K562 (cell line): ENCODE measurements around the gene F12. TPM values are rescaled to one million over a fixed set of nuclear protein-coding genes. Genes with fewer than 3 reads are reported as not detected.
A peak's percentile ranks its signal among the peaks of the same experiment; 100 is the strongest.

Experiments
- ATAC-seq: fragments of 200-7000 bp; cut with Tn5 transposase; 3 replicates; pipeline ENCODE4 v1.9.1; 2020; ENCODE audit warnings: moderate library complexity
- BruUV-seq: library from RNA; stranded (reverse); fragments of 400-500 nt; replicated peaks from 2 replicates; lab custom pipeline; 2021; lab: Mats Ljungman, UMichigan
- CTCF ChIA-PET: fragments of 300-600 bp; formaldehyde crosslinking; extraction: SDS; loops from one replicate; lab custom pipeline; 2021; ENCODE audit warnings: low intra/inter-chr PET ratio; lab: Yijun Ruan, JAX
- POLR2A ChIA-PET: fragments of 300-600, 350-650 bp; sonication (Branson Sonifier 250); formaldehyde crosslinking; extraction: SDS; loops from one replicate; lab custom pipeline; 2021; ENCODE audit warnings: antibody characterized with exemption, inconsistent platforms; lab: Yijun Ruan, JAX
- DNase-seq, 4 experiments: peaks; one replicate each; pipeline versions ENCODE4 v3.0.0 to v3.0.0-alpha.2; 2011 to 2018; ENCODE audit warnings: low spot score in 3 of 4, mixed read lengths in 3 of 4; ENCODE audit errors: extremely low read depth in 1 of 4
- FAIRE-seq: peaks from 2 replicates; lab custom pipeline; 2011; peaks lifted over from hg19 to GRCh38; lab: Jason Lieb, UNC
- H2AFZ ChIP-seq: 2 replicates; pipeline ENCODE4 v1.6.0; 2011; ENCODE audit warnings: low read depth, low read length, control low read depth, inconsistent platforms
- H3K27ac ChIP-seq: fragments of 200-600 bp; 3 replicates; pipeline ENCODE4 v1.8.0; 2011; ENCODE audit warnings: low read depth, mild to moderate bottlenecking, control low read depth, inconsistent platforms, low read length, moderate library complexity, mixed read lengths; ENCODE audit errors: extremely low read depth
- H3K27me3 ChIP-seq, 2 experiments: fragments of 300-600 bp in 1 of 2; 2 replicates in 1 of 2; 3 replicates in 1 of 2; pipeline versions ENCODE4 v1.6.0 to v1.8.0; 2011; ENCODE audit warnings: inconsistent platforms in 2 of 2, low read length in 2 of 2, mild to moderate bottlenecking in 1 of 2, mixed read lengths in 1 of 2, moderate library complexity in 1 of 2; ENCODE audit not compliant: control insufficient read depth in 2 of 2, insufficient read depth in 2 of 2
- H3K36me3 ChIP-seq: fragments of 300-600 bp; 3 replicates; pipeline ENCODE4 v1.8.0; 2011; ENCODE audit warnings: mild to moderate bottlenecking, low read length, inconsistent platforms; ENCODE audit not compliant: control insufficient read depth, insufficient read depth
- H3K4me1 ChIP-seq, 2 experiments: fragments of 200-600 bp in 1 of 2; replicated peaks in 1 of 2; 2 replicates in 1 of 2; 3 replicates in 1 of 2; pipeline versions ENCODE4 v1.5.1 to v1.8.0; 2011; ENCODE audit warnings: inconsistent platforms in 2 of 2, low read length in 2 of 2, mild to moderate bottlenecking in 1 of 2, mixed read lengths in 1 of 2, moderate library complexity in 1 of 2; ENCODE audit not compliant: control insufficient read depth in 2 of 2, insufficient read depth in 2 of 2
- H3K4me2 ChIP-seq: 2 replicates; pipeline ENCODE4 v1.6.1; 2011; ENCODE audit warnings: low read length, control low read depth, inconsistent platforms, mixed read lengths; ENCODE audit not compliant: insufficient read depth
- H3K4me3 ChIP-seq: fragments of 200-600 bp; sonication (generic), shearing (Covaris generic); 2 replicates; pipeline ENCODE4 v1.5.1; 2016; ENCODE audit warnings: control low read depth, inconsistent platforms
- H3K79me2 ChIP-seq: fragments of 200-600 bp; 3 replicates; pipeline ENCODE4 v1.8.0; 2011; ENCODE audit warnings: low read length, inconsistent platforms; ENCODE audit not compliant: control insufficient read depth, insufficient read depth
- H3K9ac ChIP-seq, 2 experiments: 2 replicates each; pipeline versions ENCODE4 v1.6.0 to v1.6.1; 2011; ENCODE audit warnings: low read depth in 2 of 2, low read length in 2 of 2, control low read depth in 1 of 2, inconsistent platforms in 1 of 2, mild to moderate bottlenecking in 1 of 2, mixed read lengths in 1 of 2; ENCODE audit not compliant: insufficient read depth in 1 of 2
- H3K9me1 ChIP-seq: one replicate; pipeline ENCODE4 v1.6.0; 2011; ENCODE audit warnings: inconsistent platforms, mild to moderate bottlenecking, low read length, moderate library complexity; ENCODE audit not compliant: control insufficient read depth, insufficient read depth
- H3K9me3 ChIP-seq: replicated peaks from 2 replicates; pipeline ENCODE4 v1.5.1; 2011; ENCODE audit warnings: low read depth, low read length, inconsistent platforms; ENCODE audit not compliant: control insufficient read depth, insufficient read depth
- H4K20me1 ChIP-seq: replicated peaks from 2 replicates; pipeline ENCODE4 v1.6.1; 2011; ENCODE audit warnings: low read length, inconsistent platforms, mixed read lengths; ENCODE audit not compliant: control insufficient read depth, insufficient read depth
- CBX5 ChIP-seq: IDR thresholded peaks from 2 replicates; pipeline ENCODE4 v1.6.1; 2014; ENCODE audit warnings: low read depth, borderline replicate concordance
- GATAD2A ChIP-seq: fragments of 450-650 bp; IDR thresholded peaks from 2 replicates; pipeline ENCODE4 v1.6.1; 2017
- KLF13 ChIP-seq: fragments of 450-650 bp; IDR thresholded peaks from 2 replicates; pipeline ENCODE4 v1.6.1; 2016; ENCODE audit warnings: missing genetic modification characterization, low read depth, mild to moderate bottlenecking, missing compliant biosample characterization, moderate library complexity, borderline replicate concordance
- KLF16 ChIP-seq: IDR thresholded peaks from 2 replicates; pipeline ENCODE4 v1.6.1; 2016; ENCODE audit warnings: antibody characterized with exemption
- MXI1 ChIP-seq: IDR thresholded peaks from 2 replicates; pipeline ENCODE4 v1.6.1; 2011; ENCODE audit warnings: low read depth, mild to moderate bottlenecking, improper control_type of control experiment, low read length
- PTRF ChIP-seq: fragments of 450-650 bp; IDR thresholded peaks from 2 replicates; pipeline ENCODE4 v1.6.1; 2016; ENCODE audit warnings: mild to moderate bottlenecking, missing genetic modification characterization, missing compliant biosample characterization
- RCOR1 ChIP-seq, 2 experiments: IDR thresholded peaks; 2 replicates each; pipeline ENCODE4 v1.6.1; 2012; ENCODE audit warnings: low read depth in 2 of 2, low read length in 2 of 2, borderline replicate concordance in 1 of 2, improper control_type of control experiment in 1 of 2
- TGIF2 ChIP-seq: sonication (generic); formaldehyde crosslinking; IDR thresholded peaks from 2 replicates; pipeline ENCODE4 v1.8.1; 2022; ENCODE audit warnings: mild to moderate bottlenecking, missing genetic modification reagents, moderate library complexity
- ZC3H8 ChIP-seq: fragments of 450-650 bp; IDR thresholded peaks from 2 replicates; pipeline ENCODE4 v1.6.1; 2017
- ZNF224 ChIP-seq: sonication (generic); formaldehyde crosslinking; IDR thresholded peaks from 2 replicates; pipeline ENCODE4 v1.8.0; 2022; ENCODE audit warnings: mild to moderate bottlenecking, missing genetic modification reagents
- ZNF3 ChIP-seq: fragments of 250-450 bp; sonication (Bioruptor Pico); IDR thresholded peaks from 2 replicates; pipeline ENCODE4 v1.5.0; 2021; ENCODE audit warnings: mild to moderate bottlenecking, moderate library complexity
- ZNF436 ChIP-seq: fragments of 250-450, 450-650 bp; sonication (Bioruptor Pico); formaldehyde crosslinking; IDR thresholded peaks from 2 replicates; pipeline ENCODE4 v1.7.0; 2020; ENCODE audit warnings: mild to moderate bottlenecking
- WGBS: fragments of 100-300 bp; shearing (Covaris generic); methylation state at CpG from one replicate; pipeline ENCODE4 v1.1.6; 2016; ENCODE audit warnings: low coverage, mixed read lengths; ENCODE audit not compliant: insufficient coverage; ENCODE audit errors: missing lambda C conversion rate; 5-methylcytosine and 5-hydroxymethylcytosine counted together
- in situ Hi-C: fragments of 300-500 bp; cut with MboI; formaldehyde crosslinking; loops from 4 replicates; pipeline ENCODE4 v1.15.0; 2018; ENCODE audit warnings: inconsistent platforms, mixed read lengths
- intact Hi-C: fragments of 100-400 bp; cut with micrococcal nuclease; formaldehyde crosslinking; loops from 2 replicates; pipeline ENCODE4 v1.14.2; 2022
- polyA plus RNA-seq, 8 experiments: library from polyadenylated mRNA; depleted of rRNA in 4 of 8; stranded (reverse) in 5 of 8; unstranded in 3 of 8; fragments of >200 nt; fragmentation: Nextera tagmentation in 2 of 8; fragmentation: Illumina TruSeq in 1 of 8; extraction: Ambion mirVana in 2 of 8; extraction: Trizol in 1 of 8; gene quantifications; 2 replicates each; pipeline versions ENCODE4 v1.2.1 to v1.2.3, GENCODE V29; 2011 to 2014; ENCODE audit warnings: inconsistent platforms in 1 of 8, missing spikeins in 1 of 8
- total RNA-seq, 7 experiments: library from RNA; depleted of rRNA in 6 of 7; stranded (reverse); fragments of >200 nt in 6 of 7; fragmentation: Illumina TruSeq in 2 of 7; extraction: Trizol in 2 of 7; gene quantifications; 2 replicates each; pipeline versions ENCODE4 v1.2.1 to v1.2.3, GENCODE V29; 2011 to 2021; ENCODE audit warnings: low replicate concordance in 1 of 7
- TF ChIP-seq, protein P1 (sequence below), 2 experiments: fragments of 450-650 bp in 1 of 2; IDR thresholded peaks; 2 replicates each; pipeline ENCODE4 v1.6.1; 2011 to 2017; ENCODE audit warnings: low read depth in 2 of 2, antibody characterized with exemption in 1 of 2, borderline replicate concordance in 1 of 2, low read length in 1 of 2, mild to moderate bottlenecking in 1 of 2, mixed read lengths in 1 of 2; ENCODE audit not compliant: control insufficient read depth in 1 of 2
- TF ChIP-seq, protein P2 (sequence below): fragments of 250-450 bp; sonication (Bioruptor Pico); IDR thresholded peaks from 2 replicates; pipeline ENCODE4 v1.4.0; 2020; ENCODE audit warnings: mild to moderate bottlenecking, moderate library complexity
- TF ChIP-seq, protein P3 (sequence below): fragments of 250-450 bp; sonication (Bioruptor Pico); IDR thresholded peaks from 2 replicates; pipeline ENCODE4 v1.9.0; 2021; ENCODE audit warnings: mild to moderate bottlenecking, inconsistent platforms

Gene F12
- total and polyA plus RNA-seq, 9 of the 15 experiments (the other 6 are each of a cell fraction or from before 2014, with no cell fraction given) = 0.59 to 18.3 (median 3.6) TPM

DNA sequence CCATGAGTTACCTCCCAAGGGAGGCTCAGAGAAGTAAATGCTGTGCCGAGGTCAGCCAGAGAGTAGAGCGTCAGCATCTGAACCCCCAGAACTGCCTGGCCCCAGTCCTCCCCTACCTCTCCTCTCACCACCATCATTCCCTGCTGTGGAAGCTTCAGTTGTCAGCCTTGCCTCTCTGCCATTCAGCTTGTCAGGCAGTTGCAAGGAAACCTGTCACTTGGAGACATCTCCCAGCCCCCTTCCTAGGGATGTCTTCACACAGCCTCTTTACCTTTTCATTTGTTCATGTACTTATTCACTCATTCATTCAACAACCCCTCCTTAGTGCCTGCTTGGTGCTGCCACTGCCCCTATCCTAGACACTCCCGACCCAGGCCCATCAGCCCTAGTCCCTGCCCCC is 49.5 kb downstream of the F12 start:
- in situ Hi-C loops = no loop called here
- no peak for FAIRE-seq
- Histone ChIP-seq H3K9ac (peak overlapping the region in 1 of 2 experiments; percentile 70; a peak in 2 of 4 replicates), H3K4me1 (peaks cover 23 to 54% of the 10 kb centered on the region in 2 experiments; a peak in 4 of 5 replicates), H3K79me2 (no peaks in the 10 kb centered on the region), H2AFZ (no peak overlapping the region; the same call in 1 of the 2 replicates), H3K36me3 (no peaks in the 10 kb centered on the region), H3K27ac (no peak overlapping the region), H3K4me3 (no peak overlapping the region), H3K27me3 (no peaks in the 10 kb centered on the region), H3K9me3 (0 out of 2 replicates have a peak, but pooled peaks cover 3% of the 10 kb centered on the region), H3K4me2 (no peak overlapping the region)
- no TSS peak for BruUV-seq
- no peak for DNase-seq
- POLR2A ChIA-PET = interaction anchor here (0.7 to 2.7 kb wide), 3 partner anchors 8 to 49 kb away, joined by 3 to 18 read pairs (median 7); partner anchors contain the start of gene LMAN2
- no peak for ATAC-seq
- WGBS = 45% methylated on average over 3 of the region's 3 CpGs
- CTCF ChIA-PET = interaction anchor here (0.5 kb wide), 1 partner anchor 115 kb away, joined by 3 read pairs; no protein-coding TSS in a partner anchor
- TF ChIP-seq, protein P1, sequence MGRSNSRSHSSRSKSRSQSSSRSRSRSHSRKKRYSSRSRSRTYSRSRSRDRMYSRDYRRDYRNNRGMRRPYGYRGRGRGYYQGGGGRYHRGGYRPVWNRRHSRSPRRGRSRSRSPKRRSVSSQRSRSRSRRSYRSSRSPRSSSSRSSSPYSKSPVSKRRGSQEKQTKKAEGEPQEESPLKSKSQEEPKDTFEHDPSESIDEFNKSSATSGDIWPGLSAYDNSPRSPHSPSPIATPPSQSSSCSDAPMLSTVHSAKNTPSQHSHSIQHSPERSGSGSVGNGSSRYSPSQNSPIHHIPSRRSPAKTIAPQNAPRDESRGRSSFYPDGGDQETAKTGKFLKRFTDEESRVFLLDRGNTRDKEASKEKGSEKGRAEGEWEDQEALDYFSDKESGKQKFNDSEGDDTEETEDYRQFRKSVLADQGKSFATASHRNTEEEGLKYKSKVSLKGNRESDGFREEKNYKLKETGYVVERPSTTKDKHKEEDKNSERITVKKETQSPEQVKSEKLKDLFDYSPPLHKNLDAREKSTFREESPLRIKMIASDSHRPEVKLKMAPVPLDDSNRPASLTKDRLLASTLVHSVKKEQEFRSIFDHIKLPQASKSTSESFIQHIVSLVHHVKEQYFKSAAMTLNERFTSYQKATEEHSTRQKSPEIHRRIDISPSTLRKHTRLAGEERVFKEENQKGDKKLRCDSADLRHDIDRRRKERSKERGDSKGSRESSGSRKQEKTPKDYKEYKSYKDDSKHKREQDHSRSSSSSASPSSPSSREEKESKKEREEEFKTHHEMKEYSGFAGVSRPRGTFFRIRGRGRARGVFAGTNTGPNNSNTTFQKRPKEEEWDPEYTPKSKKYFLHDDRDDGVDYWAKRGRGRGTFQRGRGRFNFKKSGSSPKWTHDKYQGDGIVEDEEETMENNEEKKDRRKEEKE (IDR thresholded peaks at IDR 0.05; ENCODE audit: borderline replicate concordance in 1 of 2, control insufficient read depth in 1 of 2, low read depth in 2 of 2, low read length in 1 of 2) = no peak
- TF ChIP-seq, protein P2, sequence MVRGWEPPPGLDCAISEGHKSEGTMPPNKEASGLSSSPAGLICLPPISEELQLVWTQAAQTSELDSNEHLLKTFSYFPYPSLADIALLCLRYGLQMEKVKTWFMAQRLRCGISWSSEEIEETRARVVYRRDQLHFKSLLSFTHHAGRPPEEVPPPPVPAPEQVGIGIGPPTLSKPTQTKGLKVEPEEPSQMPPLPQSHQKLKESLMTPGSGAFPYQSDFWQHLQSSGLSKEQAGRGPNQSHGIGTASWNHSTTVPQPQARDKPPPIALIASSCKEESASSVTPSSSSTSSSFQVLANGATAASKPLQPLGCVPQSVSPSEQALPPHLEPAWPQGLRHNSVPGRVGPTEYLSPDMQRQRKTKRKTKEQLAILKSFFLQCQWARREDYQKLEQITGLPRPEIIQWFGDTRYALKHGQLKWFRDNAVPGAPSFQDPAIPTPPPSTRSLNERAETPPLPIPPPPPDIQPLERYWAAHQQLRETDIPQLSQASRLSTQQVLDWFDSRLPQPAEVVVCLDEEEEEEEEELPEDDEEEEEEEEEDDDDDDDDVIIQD (CRISPR knock-in tag) = no peak
- TF ChIP-seq RCOR1 (IDR thresholded peaks at IDR 0.05; ENCODE audit: borderline replicate concordance in 1 of 2, low read depth in 2 of 2, low read length in 2 of 2) = no peak
- TF ChIP-seq TGIF2 (CRISPR knock-in tag) = no peak
- no peak for TF ChIP-seq ZNF3 (CRISPR knock-in tag)
- TF ChIP-seq, protein P3, sequence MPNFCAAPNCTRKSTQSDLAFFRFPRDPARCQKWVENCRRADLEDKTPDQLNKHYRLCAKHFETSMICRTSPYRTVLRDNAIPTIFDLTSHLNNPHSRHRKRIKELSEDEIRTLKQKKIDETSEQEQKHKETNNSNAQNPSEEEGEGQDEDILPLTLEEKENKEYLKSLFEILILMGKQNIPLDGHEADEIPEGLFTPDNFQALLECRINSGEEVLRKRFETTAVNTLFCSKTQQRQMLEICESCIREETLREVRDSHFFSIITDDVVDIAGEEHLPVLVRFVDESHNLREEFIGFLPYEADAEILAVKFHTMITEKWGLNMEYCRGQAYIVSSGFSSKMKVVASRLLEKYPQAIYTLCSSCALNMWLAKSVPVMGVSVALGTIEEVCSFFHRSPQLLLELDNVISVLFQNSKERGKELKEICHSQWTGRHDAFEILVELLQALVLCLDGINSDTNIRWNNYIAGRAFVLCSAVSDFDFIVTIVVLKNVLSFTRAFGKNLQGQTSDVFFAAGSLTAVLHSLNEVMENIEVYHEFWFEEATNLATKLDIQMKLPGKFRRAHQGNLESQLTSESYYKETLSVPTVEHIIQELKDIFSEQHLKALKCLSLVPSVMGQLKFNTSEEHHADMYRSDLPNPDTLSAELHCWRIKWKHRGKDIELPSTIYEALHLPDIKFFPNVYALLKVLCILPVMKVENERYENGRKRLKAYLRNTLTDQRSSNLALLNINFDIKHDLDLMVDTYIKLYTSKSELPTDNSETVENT (CRISPR knock-in tag) = no peak
- TF ChIP-seq KLF13 (tag) = no peak
- no peak for TF ChIP-seq ZNF436 (CRISPR knock-in tag)
- no peak for TF ChIP-seq ZC3H8
- no peak for TF ChIP-seq PTRF (tag)
- no peak for TF ChIP-seq GATAD2A
- no peak for TF ChIP-seq ZNF224
- TF ChIP-seq MXI1 = no peak
- TF ChIP-seq KLF16 = no peak
- TF ChIP-seq CBX5 = no peak
- TF ChIP-seq, all 486 proteins: peak for 0
- intact Hi-C loops = loop anchor here (10.0 kb wide), 1 partner anchor 245 kb away; no protein-coding TSS in a partner anchor
- no peaks in the 10 kb centered on the region for H3K9me1 ChIP-seq
- H4K20me1 ChIP-seq = no peaks in the 10 kb centered on the region
